ENCODE measurements around the gene ATRNL1. TPM values are rescaled to one million over a fixed set of nuclear protein-coding genes. Genes with fewer than 3 reads are reported as not detected.

The ATRNL1 gene
- total and polyA plus RNA-seq, 2 of the 8 experiments (the other 6 are each of a cell fraction or from before 2014, with no cell fraction given) = 5.1 to 17.6 TPM

DNA sequence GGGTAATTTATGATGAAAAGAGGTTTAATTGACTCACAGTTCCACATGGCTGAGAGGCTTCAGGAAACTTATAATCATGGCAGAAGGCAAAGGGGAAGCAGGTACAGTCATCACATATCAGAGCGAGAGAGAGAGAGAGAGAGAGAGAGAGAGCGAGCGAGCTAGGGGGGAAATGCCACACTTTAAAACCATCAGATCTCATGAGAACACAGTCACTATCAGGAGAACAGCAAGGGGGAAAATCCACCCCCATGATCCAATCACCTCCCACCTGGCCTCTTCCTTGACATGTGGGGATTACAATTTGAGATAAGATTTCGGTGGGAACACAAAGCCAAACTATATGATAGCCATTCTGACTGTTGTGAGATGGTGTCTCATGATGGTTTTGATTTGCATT, 603.6 kb downstream of the ATRNL1 start:
- H4K8ac ChIP-seq (ENCODE audit: extremely low read depth, insufficient read depth, low read length) = no peak overlapping the region
- no peak overlapping the region for H3K4me3 ChIP-seq (ENCODE audit: extremely low read depth in 1 of 4, insufficient read depth in 2 of 4, low read depth in 3 of 4, low read length in 4 of 4)
- H3K9me3 ChIP-seq (ENCODE audit: insufficient read depth in 2 of 2, low read depth in 1 of 2, low read length in 1 of 2) = no peaks in the 10 kb centered on the region
- no peak overlapping the region for H2BK20ac ChIP-seq (ENCODE audit: low read length)
- FAIRE-seq (no peak), DNase-seq (ENCODE audit: low read depth in 1 of 2, low spot score in 2 of 2) (no peak)
- TF ChIP-seq NANOG (IDR thresholded peaks at IDR 0.05; ENCODE audit: insufficient read depth, low read depth, low read length, poor library complexity, severe bottlenecking) (no peak), GABPA (IDR thresholded peaks at IDR 0.05; ENCODE audit: borderline replicate concordance, insufficient read depth, low read length) (no peak), POU5F1 (IDR thresholded peaks at IDR 0.05; ENCODE audit: low read depth, low read length) (no peak), CBX8 (IDR thresholded peaks at IDR 0.05; ENCODE audit: borderline replicate concordance, low read depth, low read length) (no peak), TCF12 (IDR thresholded peaks at IDR 0.05; ENCODE audit: low read depth, low read length) (no peak), TEAD4 (IDR thresholded peaks at IDR 0.05; ENCODE audit: low read depth, low read length) (no peak), RXRA (IDR thresholded peaks at IDR 0.05; ENCODE audit: insufficient read depth, low read depth, low read length) (no peak)
- TF ChIP-seq, protein P1, sequence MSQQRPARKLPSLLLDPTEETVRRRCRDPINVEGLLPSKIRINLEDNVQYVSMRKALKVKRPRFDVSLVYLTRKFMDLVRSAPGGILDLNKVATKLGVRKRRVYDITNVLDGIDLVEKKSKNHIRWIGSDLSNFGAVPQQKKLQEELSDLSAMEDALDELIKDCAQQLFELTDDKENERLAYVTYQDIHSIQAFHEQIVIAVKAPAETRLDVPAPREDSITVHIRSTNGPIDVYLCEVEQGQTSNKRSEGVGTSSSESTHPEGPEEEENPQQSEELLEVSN (IDR thresholded peaks at IDR 0.05) = no peak
- TF ChIP-seq, protein P2, sequence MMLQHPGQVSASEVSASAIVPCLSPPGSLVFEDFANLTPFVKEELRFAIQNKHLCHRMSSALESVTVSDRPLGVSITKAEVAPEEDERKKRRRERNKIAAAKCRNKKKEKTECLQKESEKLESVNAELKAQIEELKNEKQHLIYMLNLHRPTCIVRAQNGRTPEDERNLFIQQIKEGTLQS (IDR thresholded peaks at IDR 0.05; ENCODE audit: insufficient read depth, low read depth, low read length) = no peak
- whole genome bisulfite sequencing, 2 experiments (ENCODE audit: extremely low coverage in 1 of 2, insufficient coverage in 1 of 2, insufficient read length in 1 of 2, insufficient replicate concordance in 2 of 2, low coverage in 1 of 2, low lambda C conversion rate in 2 of 2, missing lambda C conversion rate in 1 of 2) = 94% methylated on average over 3 of the region's 4 CpGs; no CpG with 5 or more reads in 1 of the 2 experiments
- no peaks in the 10 kb centered on the region for H3K79me1 ChIP-seq (ENCODE audit: low read depth, low read length)
- no peaks in the 10 kb centered on the region for H3K23me2 ChIP-seq (ENCODE audit: low read depth, low read length)
- H3K4me1 ChIP-seq (replicated peaks in 1 of 4; ENCODE audit: control insufficient read depth in 3 of 4, insufficient read depth in 4 of 4, low read length in 3 of 4) = no peaks in the 10 kb centered on the region
- ChIA-PET CTCF (ENCODE audit: partially characterized antibody) (interaction anchor here (1.2 kb wide), 3 partner anchors 10 to 591 kb away, joined by 3 to 4 read pairs (median 3); no protein-coding TSS in a partner anchor), POLR2A (ENCODE audit: partially characterized antibody) (no interaction called here)
- no peak overlapping the region for H3K23ac ChIP-seq (ENCODE audit: insufficient read length)
- H3K79me2 ChIP-seq (ENCODE audit: control insufficient read depth in 1 of 2, insufficient read depth in 2 of 2, low read length in 2 of 2) = no peaks in the 10 kb centered on the region
- no peak overlapping the region for H3K4ac ChIP-seq (replicated peaks; ENCODE audit: insufficient read length, low read depth, low read length)
- no peak overlapping the region for H3K14ac ChIP-seq (ENCODE audit: insufficient read length)
- H3K18ac ChIP-seq (ENCODE audit: extremely low read depth, low read length) = no peak overlapping the region
- H2BK15ac ChIP-seq (ENCODE audit: low read length) = no peak overlapping the region
- H3K36me3 ChIP-seq (ENCODE audit: control insufficient read depth in 2 of 4, insufficient read depth in 4 of 4, low read length in 3 of 4) = no peaks in the 10 kb centered on the region
- H2BK5ac ChIP-seq (ENCODE audit: low read depth, low read length) = no peak overlapping the region
- H4K91ac ChIP-seq (replicated peaks; ENCODE audit: insufficient read length, low read length) = no peak overlapping the region
- H3K4me2 ChIP-seq (ENCODE audit: insufficient read depth in 1 of 2, low read depth in 2 of 2, low read length in 2 of 2) = no peak overlapping the region
- no peaks in the 10 kb centered on the region for H3K27me3 ChIP-seq (replicated peaks in 1 of 4; ENCODE audit: control insufficient read depth in 3 of 4, extremely low read depth in 1 of 4, insufficient read depth in 3 of 4, low read length in 3 of 4)
- no peak overlapping the region for H2AK5ac ChIP-seq (ENCODE audit: low read depth, low read length)
- H3K56ac ChIP-seq (replicated peaks; ENCODE audit: insufficient read length, low read depth, low read length) = no peak overlapping the region
- no peak overlapping the region for H2AFZ ChIP-seq (ENCODE audit: low read length)
- no peak overlapping the region for H3K9ac ChIP-seq (replicated peaks in 1 of 4; ENCODE audit: extremely low read depth in 1 of 4, low read depth in 3 of 4, low read length in 3 of 4)
- H3K27ac ChIP-seq (ENCODE audit: low read depth, low read length) = no peak overlapping the region
- no peak overlapping the region for H2BK120ac ChIP-seq (replicated peaks; ENCODE audit: low read depth, low read length)
- no peak overlapping the region for H4K5ac ChIP-seq (ENCODE audit: insufficient read length, low read depth, low read length)
- no peaks in the 10 kb centered on the region for H4K20me1 ChIP-seq (replicated peaks in 1 of 2; ENCODE audit: control insufficient read depth in 1 of 2, insufficient read depth in 2 of 2, low read length in 2 of 2)
- H2BK12ac ChIP-seq (ENCODE audit: low read depth, low read length) = no peak overlapping the region

Data from H1 (cell line).